Neural crest cell (in vitro differentiated cells): ENCODE measurements around the gene ZSCAN1. TPM values are rescaled to one million over a fixed set of nuclear protein-coding genes. Genes with fewer than 3 reads are reported as not detected.

Experiments
- DNase-seq: peaks from one replicate; pipeline ENCODE4 v3.0.0; 2021; ENCODE audit warnings: low read depth, mixed read lengths, low spot score
- H3K27ac Mint-ChIP-seq: one replicate; pipeline ENCODE4 v1.8.0; 2021; ENCODE audit warnings: mild to moderate bottlenecking, mixed read lengths; ENCODE audit not compliant: unreplicated experiment
- H3K27me3 Mint-ChIP-seq: 2 replicates; pipeline ENCODE4 v1.8.0; 2021; ENCODE audit warnings: low read depth, mild to moderate bottlenecking, mixed read lengths
- H3K36me3 Mint-ChIP-seq: 2 replicates; pipeline ENCODE4 v1.8.0; 2021; ENCODE audit warnings: low read depth, mild to moderate bottlenecking, mixed read lengths
- H3K4me1 Mint-ChIP-seq: 2 replicates; pipeline ENCODE4 v1.8.0; 2021; ENCODE audit warnings: mixed read lengths
- H3K4me3 Mint-ChIP-seq: one replicate; pipeline ENCODE4 v1.8.0; 2021; ENCODE audit warnings: mild to moderate bottlenecking, mixed read lengths
- H3K9me3 Mint-ChIP-seq: 2 replicates; pipeline ENCODE4 v1.8.0; 2021; ENCODE audit warnings: mixed read lengths
- CTCF ChIP-seq: fragments of 200-600 bp; sonication (generic); conservative IDR thresholded peaks from 2 replicates; pipeline ENCODE4 v1.5.0; 2021; ENCODE audit warnings: antibody characterized with exemption, mild to moderate bottlenecking
- total RNA-seq: library from RNA; stranded (reverse); gene quantifications from 2 replicates; pipeline ENCODE4 v1.2.1, GENCODE V29; 2021

ZSCAN1 gene
- total RNA-seq, 1 donor from 2014 or later = 7.6 TPM

- DNase-seq = no peak
Measured at GRCh38 chr19:58034477-58034793, 610 bp downstream of the ZSCAN1 start.

GRCh38 chr19:58035863-58036262 lies 2.0 kb downstream of the ZSCAN1 start:
- DNase-seq = no peak
- H3K9me3 Mint-ChIP-seq = peaks cover 12% of the 10 kb centered on the region
- no peak overlapping the region for H3K27ac Mint-ChIP-seq
- peaks cover 13% of the 10 kb centered on the region for H3K4me1 Mint-ChIP-seq
- TF ChIP-seq CTCF = no peak
- H3K27me3 Mint-ChIP-seq = no peaks in the 10 kb centered on the region
- peaks cover 19% of the 10 kb centered on the region for H3K36me3 Mint-ChIP-seq
- peak overlapping the region; percentile 38 for H3K4me3 Mint-ChIP-seq

More at GRCh38 chr19:58034477-58034793, 610 bp downstream of the ZSCAN1 start:
- Mint-ChIP-seq H3K4me3 (peak overlapping the region; percentile 93), H3K27ac (no peak overlapping the region), H3K27me3 (peaks cover under 1% of the 10 kb centered on the region), H3K36me3 (peaks cover 19% of the 10 kb centered on the region), H3K4me1 (peaks cover 13% of the 10 kb centered on the region), H3K9me3 (peaks cover 13% of the 10 kb centered on the region)
- TF ChIP-seq CTCF = no peak

- Mint-ChIP-seq H3K9me3 (peaks cover 17% of the 10 kb centered on the region), H3K36me3 (peaks cover 19% of the 10 kb centered on the region), H3K4me3 (no peak overlapping the region)
Measured at GRCh38 chr19:58037927-58038687, 4.3 kb downstream of the ZSCAN1 start.

GRCh38 chr19:58038688-58039204 lies 4.9 kb downstream of the ZSCAN1 start:
- no peak for DNase-seq
- no peak for TF ChIP-seq CTCF
- Mint-ChIP-seq H3K27ac (no peak overlapping the region), H3K36me3 (peaks cover 19% of the 10 kb centered on the region), H3K27me3 (no peaks in the 10 kb centered on the region), H3K4me1 (peaks cover 13% of the 10 kb centered on the region), H3K9me3 (peaks cover 20% of the 10 kb centered on the region), H3K4me3 (no peak overlapping the region)

More at GRCh38 chr19:58037927-58038687, 4.3 kb downstream of the ZSCAN1 start:
- Mint-ChIP-seq H3K4me1 (peaks cover 13% of the 10 kb centered on the region), H3K27me3 (no peaks in the 10 kb centered on the region), H3K27ac (no peak overlapping the region)
- DNase-seq = no peak
- TF ChIP-seq CTCF = no peak

- TF ChIP-seq CTCF = no peak
- no peak for DNase-seq
- H3K4me1 Mint-ChIP-seq = peaks cover 7% of the 10 kb centered on the region
- peaks cover 10% of the 10 kb centered on the region for H3K36me3 Mint-ChIP-seq
- H3K27me3 Mint-ChIP-seq = no peaks in the 10 kb centered on the region
- H3K9me3 Mint-ChIP-seq = peaks cover 15% of the 10 kb centered on the region
- no peak overlapping the region for H3K4me3 Mint-ChIP-seq
- peak overlapping the region; percentile 43 for H3K27ac Mint-ChIP-seq
Measured at GRCh38 chr19:58040751-58041525, 7.1 kb downstream of the ZSCAN1 start.
